GM12873 (cell line): Measurements from ENCODE around the gene A3GALT2.
A peak's percentile ranks its signal among the peaks of the same experiment; 100 is the strongest.

Experiments used
- CTCF ChIP-seq: IDR thresholded peaks from 2 replicates; pipeline ENCODE4 v1.5.1; 2012; ENCODE audit warnings: low read depth, mild to moderate bottlenecking, moderate library complexity, low read length, control low read depth; ENCODE audit not compliant: insufficient read depth; ENCODE audit errors: missing control alignments

The A3GALT2 gene

GRCh38 chr1:33320619-33321165 lies at the start of gene A3GALT2:
Gene A3GALT2, minus strand, starts transcription at chr1:33321098. Its CDS starts 0 bp downstream, at chr1:33321098.
- no peak for TF ChIP-seq CTCF

DNA sequence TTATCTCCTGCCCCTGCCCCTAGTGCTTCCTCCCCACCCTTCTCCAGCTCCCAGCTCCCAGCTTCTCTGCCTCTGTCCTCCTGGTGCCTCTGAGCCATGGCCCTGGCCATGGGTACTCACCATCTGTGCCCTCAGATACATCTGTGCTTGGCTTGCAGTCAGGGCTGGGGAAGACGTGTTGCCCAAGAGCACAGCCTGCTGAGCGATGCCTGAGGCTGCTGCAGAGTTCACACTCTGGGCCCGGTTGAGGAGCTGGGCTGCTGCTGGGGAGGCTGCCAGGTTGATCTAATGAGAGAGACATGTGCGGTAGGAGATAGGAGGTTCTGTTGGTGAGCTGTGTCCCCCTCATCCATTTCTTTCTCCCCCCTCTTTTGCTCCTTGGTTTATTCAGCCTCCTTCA lies 49.4 kb upstream of the A3GALT2 start:
- TF ChIP-seq CTCF, result no peak

GRCh38 chr1:33369764-33370163 lies 48.9 kb upstream of the A3GALT2 start:
- no peak for TF ChIP-seq CTCF

GRCh38 chr1:33369081-33369480 lies 48.2 kb upstream of the A3GALT2 start:
- no peak for TF ChIP-seq CTCF

GRCh38 chr1:33368431-33368830 lies 47.5 kb upstream of the A3GALT2 start:
- no peak for TF ChIP-seq CTCF

DNA sequence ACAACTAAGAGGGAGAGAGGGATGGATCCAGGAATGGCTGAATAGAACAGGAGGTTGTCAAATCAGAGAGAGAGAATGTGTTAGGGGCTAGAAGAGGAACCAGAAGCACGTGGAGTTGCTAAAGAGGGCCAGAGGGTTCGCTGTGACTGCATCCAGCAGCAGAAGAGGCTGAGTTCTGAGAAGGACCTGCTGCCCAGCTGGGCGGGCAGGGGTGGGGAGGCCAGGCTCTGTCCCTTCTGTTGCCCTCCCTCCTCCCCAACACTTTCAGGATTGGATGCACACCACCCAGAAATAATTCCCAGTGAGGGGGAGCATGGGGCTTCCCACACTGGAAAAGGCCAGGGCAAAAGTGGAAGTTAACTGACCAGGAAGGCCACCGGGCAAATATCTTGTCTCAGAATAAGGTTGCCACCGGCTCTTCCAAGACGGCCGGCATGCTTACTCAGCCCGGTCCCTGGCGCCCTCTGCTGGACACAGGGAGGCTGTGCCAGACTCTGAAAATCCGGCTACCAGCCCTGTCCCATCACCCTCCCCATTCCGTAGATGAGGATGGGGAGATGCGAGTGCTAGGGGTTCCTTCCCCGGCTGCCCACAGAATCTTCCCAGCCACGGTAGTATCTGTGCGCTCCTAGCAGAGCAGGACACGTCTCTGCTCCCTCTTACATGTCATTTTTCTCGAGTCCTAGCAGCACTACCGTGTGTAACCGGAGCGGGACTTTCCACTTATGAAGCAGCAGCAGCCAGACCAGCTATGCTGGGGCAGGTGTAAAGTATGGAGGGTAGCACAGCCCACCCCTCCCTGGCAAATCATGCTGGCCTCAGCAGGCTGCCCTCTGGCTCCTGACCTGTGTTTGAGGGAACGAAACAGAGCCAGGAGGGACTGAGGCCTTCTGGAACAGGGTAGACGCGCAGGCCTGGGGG lies 46.8 kb upstream of the A3GALT2 start:
- peak; percentile 97 for TF ChIP-seq CTCF

- no peak for TF ChIP-seq CTCF
Measured at GRCh38 chr1:33366762-33367484, 46.0 kb upstream of the A3GALT2 start.
